HEK293 (cell line): ENCODE data around the gene ATP13A3.

Experiments
- CTCF ChIP-seq: fragments of 450-650 bp; formaldehyde crosslinking; IDR thresholded peaks from 2 replicates; pipeline ENCODE4 v1.5.1; 2016; ENCODE audit warnings: missing biosample characterization, missing genetic modification characterization
- MYNN ChIP-seq: fragments of 450-650 bp; formaldehyde crosslinking; IDR thresholded peaks from 2 replicates; pipeline ENCODE4 v1.5.1; 2016; ENCODE audit warnings: missing biosample characterization, missing genetic modification characterization, borderline replicate concordance
- TCF7L2 ChIP-seq: IDR thresholded peaks from 2 replicates; pipeline ENCODE4 v1.6.1; 2011; ENCODE audit warnings: low read depth, mild to moderate bottlenecking, inconsistent platforms, low read length, moderate library complexity, borderline replicate concordance
- ZEB2 ChIP-seq: fragments of 450-650 bp; formaldehyde crosslinking; IDR thresholded peaks from 2 replicates; pipeline ENCODE4 v1.5.1; 2016; ENCODE audit warnings: missing biosample characterization, missing genetic modification characterization
- ZNF18 ChIP-seq: fragments of 450-650 bp; formaldehyde crosslinking; IDR thresholded peaks from 2 replicates; pipeline ENCODE4 v1.5.1; 2016; ENCODE audit warnings: missing biosample characterization, missing genetic modification characterization
- ZNF24 ChIP-seq: fragments of 450-650 bp; formaldehyde crosslinking; IDR thresholded peaks from 2 replicates; pipeline ENCODE4 v1.5.1; 2016; ENCODE audit warnings: missing biosample characterization, missing genetic modification characterization
- ZNF530 ChIP-seq: fragments of 450-650 bp; formaldehyde crosslinking; IDR thresholded peaks from 2 replicates; pipeline ENCODE4 v1.5.1; 2016; ENCODE audit warnings: low read depth, missing biosample characterization, missing genetic modification characterization

- TF ChIP-seq ZNF530 (no peak), TCF7L2 (no peak), CTCF (tag by site-specific recombination) (no peak), ZEB2 (tag by site-specific recombination) (no peak), ZNF24 (no peak), MYNN (tag by site-specific recombination) (no peak), ZNF18 (tag by site-specific recombination) (no peak)
Measured at GRCh38 chr3:194399874-194400411, 86.9 kb downstream of the ATP13A3 start.
